Suprapubic skin (tissue), 4 donors: ENCODE data around the gene IL20RA. TPM values are rescaled to one million over a fixed set of nuclear protein-coding genes. Genes with fewer than 3 reads are reported as not detected.
A peak's percentile ranks its signal among the peaks of the same experiment; 100 is the strongest.
"Not testable (repeated sequence)": the region's sequence is repeated elsewhere in the genome, so short reads cannot be mapped to it uniquely, and the experiment has no call there.

ENCODE experiments used
- DNase-seq, 2 donors: peaks; one replicate each; pipeline ENCODE4 v3.0.0-alpha.2; 2019; ENCODE audit warnings: low spot score in 2 of 2
- H3K27ac ChIP-seq: fragments of 200-600 bp; sonication (generic); one replicate; pipeline ENCODE4 v1.5.1; 2019
- H3K27me3 ChIP-seq: fragments of 200-600 bp; sonication (generic); one replicate; pipeline ENCODE4 v1.5.1; 2019
- H3K36me3 ChIP-seq: fragments of 200-600 bp; sonication (generic); one replicate; pipeline ENCODE4 v1.5.1; 2019
- H3K4me1 ChIP-seq: fragments of 200-600 bp; sonication (generic); one replicate; pipeline ENCODE4 v1.5.1; 2019
- H3K4me3 ChIP-seq: fragments of 200-600 bp; sonication (generic); one replicate; pipeline ENCODE4 v1.5.1; 2019; ENCODE audit warnings: mild to moderate bottlenecking
- H3K9me3 ChIP-seq: fragments of 200-600 bp; sonication (generic); one replicate; pipeline ENCODE4 v1.5.1; 2019
- EP300 ChIP-seq: sonication (generic); formaldehyde crosslinking; IDR thresholded peaks from one replicate; pipeline ENCODE4 v1.6.1; 2017; ENCODE audit warnings: antibody characterized with exemption
- POLR2A ChIP-seq, 2 donors: fragments of 450-650 bp; IDR thresholded peaks; one replicate each; pipeline ENCODE4 v1.6.1; 2017; ENCODE audit warnings: antibody characterized with exemption in 2 of 2, mild to moderate bottlenecking in 2 of 2, moderate library complexity in 2 of 2
- POLR2AphosphoS5 ChIP-seq, 3 donors: sonication (generic); formaldehyde crosslinking; IDR thresholded peaks; one replicate each; pipeline ENCODE4 v1.6.1; 2017; ENCODE audit warnings: antibody characterized with exemption in 3 of 3
- WGBS: methylation state at CpG from one replicate; pipeline ENCODE4 v1.1.5; 2018; 5-methylcytosine and 5-hydroxymethylcytosine counted together
- total RNA-seq, 4 donors: library from RNA; depleted of rRNA; stranded (reverse); fragments of >200 nt; gene quantifications; one replicate each; pipeline ENCODE4 v1.1.0, GENCODE V29; 2016
- TF ChIP-seq, protein P1 (sequence below), 2 donors: fragments of 200-600 bp in 1 of 2; fragments of 450-650 bp in 1 of 2; sonication (generic) in 1 of 2; IDR thresholded peaks; one replicate each; pipeline ENCODE4 v1.5.1; 2016 to 2019; ENCODE audit warnings: antibody characterized with exemption in 2 of 2, mild to moderate bottlenecking in 1 of 2, moderate library complexity in 1 of 2

Gene IL20RA
- total RNA-seq, 4 donors from 2014 or later = 64.4 to 88.8 (median 72.2) TPM

DNA sequence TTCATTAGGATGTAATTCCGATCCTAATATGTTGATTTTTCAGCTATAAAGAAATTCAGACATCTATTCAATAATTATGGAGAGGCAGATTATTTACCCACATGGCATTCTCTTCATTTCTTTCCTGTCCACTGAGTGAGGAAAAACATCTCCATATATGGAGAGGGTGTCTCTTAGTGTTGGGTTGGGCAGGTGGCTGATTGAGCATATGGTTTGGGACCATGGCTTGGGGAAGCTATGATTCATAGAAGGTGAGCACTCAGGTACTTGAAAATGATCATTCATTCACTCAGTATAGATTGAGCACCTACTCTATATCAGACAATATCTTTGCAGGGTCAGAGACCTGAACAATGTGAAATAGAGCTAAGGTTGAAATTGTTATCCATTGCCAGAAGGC is 41.3 kb upstream of the IL20RA start:
- no peak overlapping the region for H3K4me3 ChIP-seq
- H3K4me1 ChIP-seq = no peaks in the 10 kb centered on the region
- no peaks in the 10 kb centered on the region for H3K36me3 ChIP-seq
- DNase-seq = no peak
- no peaks in the 10 kb centered on the region for H3K9me3 ChIP-seq
- WGBS = 98% methylated on average over 1 of the region's 1 CpG
- H3K27me3 ChIP-seq = peaks cover 3% of the 10 kb centered on the region
- TF ChIP-seq POLR2A (IDR thresholded peaks at IDR 0.05) = no peak
- H3K27ac ChIP-seq = no peak overlapping the region

DNA sequence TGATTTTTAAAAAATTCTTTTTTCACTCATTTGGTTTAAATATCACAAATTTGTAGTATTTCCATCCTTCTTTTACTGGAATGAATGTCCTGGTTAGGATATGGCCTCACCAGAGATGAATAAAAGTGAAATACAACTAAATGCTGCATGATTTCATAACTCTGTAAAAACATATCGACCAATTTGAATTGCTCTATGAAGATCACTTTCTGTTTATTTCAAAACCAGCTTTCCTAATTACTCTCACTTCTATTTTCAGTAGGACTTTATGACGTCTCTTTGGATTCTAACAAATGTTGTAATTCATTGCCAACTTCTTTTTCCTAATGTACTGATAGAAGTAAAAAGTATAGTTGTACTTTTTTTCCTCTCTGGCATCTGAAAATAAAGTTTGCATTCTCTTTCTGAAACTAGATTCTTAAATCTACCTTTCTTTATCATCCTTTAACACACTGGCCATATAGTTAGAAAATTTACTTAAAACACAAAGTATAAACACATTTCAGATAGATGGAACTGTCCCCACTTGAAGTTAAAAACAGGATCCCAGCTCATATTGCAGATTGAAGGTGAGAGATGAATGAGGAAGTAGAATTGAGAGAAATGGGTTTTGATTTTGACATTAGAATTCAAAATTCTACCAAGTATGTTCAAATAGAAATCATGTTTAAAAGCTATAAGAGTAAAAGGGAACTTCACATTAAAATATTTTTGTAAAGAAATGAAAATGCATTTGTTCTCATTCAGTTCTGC is 40.3 kb upstream of the IL20RA start:
- Histone ChIP-seq H3K27ac (no peak overlapping the region), H3K4me1 (no peaks in the 10 kb centered on the region), H3K36me3 (no peaks in the 10 kb centered on the region), H3K27me3 (peaks cover 3% of the 10 kb centered on the region), H3K9me3 (no peaks in the 10 kb centered on the region), H3K4me3 (no peak overlapping the region)
- DNase-seq = no peak
- TF ChIP-seq EP300 = no peak
- TF ChIP-seq POLR2AphosphoS5 (IDR thresholded peaks at IDR 0.05) = no peak
- TF ChIP-seq, protein P1, sequence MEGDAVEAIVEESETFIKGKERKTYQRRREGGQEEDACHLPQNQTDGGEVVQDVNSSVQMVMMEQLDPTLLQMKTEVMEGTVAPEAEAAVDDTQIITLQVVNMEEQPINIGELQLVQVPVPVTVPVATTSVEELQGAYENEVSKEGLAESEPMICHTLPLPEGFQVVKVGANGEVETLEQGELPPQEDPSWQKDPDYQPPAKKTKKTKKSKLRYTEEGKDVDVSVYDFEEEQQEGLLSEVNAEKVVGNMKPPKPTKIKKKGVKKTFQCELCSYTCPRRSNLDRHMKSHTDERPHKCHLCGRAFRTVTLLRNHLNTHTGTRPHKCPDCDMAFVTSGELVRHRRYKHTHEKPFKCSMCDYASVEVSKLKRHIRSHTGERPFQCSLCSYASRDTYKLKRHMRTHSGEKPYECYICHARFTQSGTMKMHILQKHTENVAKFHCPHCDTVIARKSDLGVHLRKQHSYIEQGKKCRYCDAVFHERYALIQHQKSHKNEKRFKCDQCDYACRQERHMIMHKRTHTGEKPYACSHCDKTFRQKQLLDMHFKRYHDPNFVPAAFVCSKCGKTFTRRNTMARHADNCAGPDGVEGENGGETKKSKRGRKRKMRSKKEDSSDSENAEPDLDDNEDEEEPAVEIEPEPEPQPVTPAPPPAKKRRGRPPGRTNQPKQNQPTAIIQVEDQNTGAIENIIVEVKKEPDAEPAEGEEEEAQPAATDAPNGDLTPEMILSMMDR (IDR thresholded peaks at IDR 0.05) = no peak
- TF ChIP-seq POLR2A (IDR thresholded peaks at IDR 0.05) = no peak
- WGBS = 34% methylated on average over 2 of the region's 2 CpGs

DNA sequence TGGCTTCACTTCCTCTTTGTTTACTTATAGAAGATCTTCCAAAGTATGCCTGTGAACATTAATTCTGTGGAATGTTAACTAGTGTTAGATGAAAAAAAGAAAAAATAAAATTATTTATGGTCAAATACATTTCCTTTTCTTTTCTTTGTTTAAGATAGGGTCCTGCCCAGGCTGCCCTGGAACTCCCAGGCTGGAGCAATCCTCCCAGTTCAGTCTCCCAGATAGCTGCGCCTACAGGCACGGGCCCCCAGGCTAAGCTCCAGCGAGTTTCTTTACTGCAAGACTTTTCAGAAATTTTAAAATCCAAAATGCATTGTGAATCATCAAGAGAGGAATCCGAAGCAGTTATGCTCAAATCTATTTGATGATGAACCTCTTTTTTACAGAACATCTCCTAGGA is 39.3 kb upstream of the IL20RA start:
- no peak for DNase-seq
- Histone ChIP-seq H3K27me3 (no peaks in the 10 kb centered on the region), H3K36me3 (no peaks in the 10 kb centered on the region), H3K4me1 (no peaks in the 10 kb centered on the region), H3K9me3 (no peaks in the 10 kb centered on the region), H3K4me3 (no peak overlapping the region), H3K27ac (no peak overlapping the region)
- WGBS = 81% methylated on average over 4 of the region's 4 CpGs
- TF ChIP-seq EP300 (no peak), POLR2A (IDR thresholded peaks at IDR 0.05) (no peak), POLR2AphosphoS5 (IDR thresholded peaks at IDR 0.05) (no peak)
- TF ChIP-seq, protein P1 (IDR thresholded peaks at IDR 0.05) = no peak

DNA sequence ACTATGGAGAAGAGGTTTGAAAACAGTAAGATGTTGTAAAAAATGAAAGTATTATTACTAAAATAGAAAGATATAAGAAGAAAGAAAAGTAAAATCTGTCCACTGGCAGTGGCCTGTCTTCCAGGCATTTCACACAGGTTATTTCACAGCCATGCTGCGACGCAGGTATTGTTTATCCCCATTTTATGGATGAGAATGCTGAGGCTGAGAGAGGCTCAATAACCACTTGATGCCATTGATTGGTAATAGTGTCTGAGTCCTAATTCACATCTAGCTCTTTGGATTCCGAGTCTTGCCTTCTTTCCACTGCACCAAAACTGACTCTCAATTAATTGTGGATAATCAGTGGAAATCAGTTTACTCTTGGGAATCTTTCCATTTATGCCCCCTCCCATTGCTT is 37.2 kb upstream of the IL20RA start:
- Histone ChIP-seq H3K4me3 (no peak overlapping the region), H3K27ac (no peak overlapping the region), H3K9me3 (no peaks in the 10 kb centered on the region), H3K36me3 (no peaks in the 10 kb centered on the region), H3K4me1 (peaks cover under 1% of the 10 kb centered on the region), H3K27me3 (no peaks in the 10 kb centered on the region)
- DNase-seq = no peak
- WGBS = 97% methylated on average over 3 of the region's 3 CpGs
- TF ChIP-seq POLR2AphosphoS5 (IDR thresholded peaks at IDR 0.05) = no peak
- TF ChIP-seq EP300 = no peak
- TF ChIP-seq POLR2A (IDR thresholded peaks at IDR 0.05) = no peak
- TF ChIP-seq, protein P1 (IDR thresholded peaks at IDR 0.05) = no peak

DNA sequence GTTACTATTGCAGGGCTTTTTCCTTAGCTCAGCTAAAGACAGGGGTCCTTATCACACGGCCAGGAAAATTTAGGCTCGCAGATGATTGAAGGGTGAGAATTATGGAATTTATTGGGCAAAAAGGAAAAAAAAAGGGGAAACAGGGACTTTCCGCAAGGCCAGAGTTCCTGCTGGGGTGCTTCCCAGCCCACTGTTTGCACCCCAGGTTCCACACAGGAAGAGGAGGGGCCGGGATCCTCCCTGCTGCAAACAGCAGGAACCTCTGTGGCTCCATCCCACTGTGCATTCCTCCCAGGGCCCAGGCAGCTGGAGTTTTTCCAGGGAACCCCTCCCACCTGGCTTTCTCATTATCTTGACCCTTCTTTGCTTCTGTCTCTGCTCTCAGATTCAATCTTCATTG is 35.9 kb upstream of the IL20RA start:
- H3K4me1 ChIP-seq = peaks cover 4% of the 10 kb centered on the region
- DNase-seq = no peak
- no peaks in the 10 kb centered on the region for H3K36me3 ChIP-seq
- H3K27me3 ChIP-seq = no peaks in the 10 kb centered on the region
- no peak overlapping the region for H3K4me3 ChIP-seq
- no peaks in the 10 kb centered on the region for H3K9me3 ChIP-seq
- no peak overlapping the region for H3K27ac ChIP-seq
- no peak for TF ChIP-seq EP300
- TF ChIP-seq POLR2AphosphoS5 (IDR thresholded peaks at IDR 0.05) = no peak
- no peak for TF ChIP-seq POLR2A (IDR thresholded peaks at IDR 0.05)
- 75% methylated on average over 4 of the region's 4 CpGs for WGBS

DNA sequence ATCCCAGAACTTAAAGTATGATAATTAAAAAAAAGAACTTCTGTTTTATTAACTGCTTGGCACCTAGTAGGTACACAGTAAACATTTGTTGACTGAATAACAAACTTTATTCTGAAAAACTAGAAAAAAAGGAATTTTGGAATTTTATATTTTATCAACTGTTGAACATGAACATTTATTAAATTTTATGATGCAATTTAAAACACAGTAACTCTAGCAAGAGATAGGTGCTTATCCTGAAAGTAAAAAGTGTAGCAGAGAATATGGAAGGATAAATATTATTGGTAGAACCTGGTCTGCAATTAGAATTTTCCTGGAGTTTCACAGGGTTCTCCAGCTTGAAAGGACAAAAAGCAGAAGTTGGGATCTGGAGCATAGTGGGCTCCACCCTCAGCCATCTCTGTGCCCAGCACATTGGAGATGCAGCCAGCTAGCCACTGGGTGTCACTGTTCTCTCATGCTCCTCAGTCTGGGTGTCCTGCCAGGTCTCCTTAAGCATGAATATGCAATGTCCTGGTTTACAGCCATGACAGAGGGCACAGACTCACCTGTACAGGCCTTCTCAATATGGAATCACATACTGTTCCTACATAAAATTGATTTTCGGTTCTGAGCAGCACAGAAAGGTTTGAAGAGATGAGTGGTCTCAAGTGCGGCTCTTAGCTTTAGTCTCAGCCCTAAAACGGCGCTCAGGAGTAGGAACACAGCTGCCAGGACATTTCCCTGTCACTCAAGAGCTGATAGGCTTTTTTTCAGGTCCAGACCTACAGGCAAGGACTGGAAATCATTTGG is 31.7 kb upstream of the IL20RA start:
- TF ChIP-seq, protein P1 (IDR thresholded peaks at IDR 0.05) = peak; percentile 72 to 79
- no peak for TF ChIP-seq POLR2AphosphoS5 (IDR thresholded peaks at IDR 0.05)
- Histone ChIP-seq H3K9me3 (peaks cover 5% of the 10 kb centered on the region), H3K36me3 (no peaks in the 10 kb centered on the region), H3K4me1 (peaks cover 4% of the 10 kb centered on the region), H3K4me3 (no peak overlapping the region), H3K27ac (no peak overlapping the region), H3K27me3 (no peaks in the 10 kb centered on the region)
- WGBS = 65% methylated on average over 4 of the region's 4 CpGs
- peak in 1 of 2 donors; percentile 69 for DNase-seq

DNA sequence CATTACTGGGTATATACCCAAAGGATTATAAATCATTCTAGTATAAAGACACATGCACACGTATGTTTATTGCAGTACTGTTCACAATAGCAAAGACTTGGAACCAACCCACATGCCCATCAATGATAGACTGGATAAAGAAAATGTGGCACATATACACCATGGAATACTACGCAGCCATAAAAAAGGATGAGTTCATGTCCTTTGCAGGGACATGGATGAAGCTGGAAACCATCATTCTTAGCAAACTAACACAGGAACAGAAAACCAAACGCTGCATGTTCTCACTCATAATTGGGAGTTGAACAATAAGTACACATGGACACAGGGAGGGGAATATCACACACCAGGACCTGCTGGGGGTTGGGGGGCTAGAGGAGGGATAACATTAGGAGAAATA is 31.0 kb upstream of the IL20RA start:
- not testable (repeated sequence) for H3K4me3 ChIP-seq, H3K36me3 ChIP-seq, H3K4me1 ChIP-seq, DNase-seq, H3K9me3 ChIP-seq, H3K27ac ChIP-seq, H3K27me3 ChIP-seq
- WGBS = 93% methylated on average over 3 of the region's 3 CpGs
